HepG2 (cell line): ENCODE measurements around the gene U2AF2. TPM values are rescaled to one million over a fixed set of nuclear protein-coding genes. Genes with fewer than 3 reads are reported as not detected.
A peak's percentile ranks its signal among the peaks of the same experiment; 100 is the strongest.

ENCODE experiments used
- EP300 ChIP-seq, 3 experiments: sonication (generic) in 1 of 3; formaldehyde crosslinking in 1 of 3; IDR thresholded peaks; 2 replicates each; pipeline versions ENCODE4 v1.5.1 to v1.6.1; 2011 to 2020; ENCODE audit warnings: low read depth in 2 of 3, low read length in 2 of 3, borderline replicate concordance in 1 of 3, improper control_type of control experiment in 1 of 3, mild to moderate bottlenecking in 1 of 3, missing genetic modification reagents in 1 of 3, moderate library complexity in 1 of 3
- KLF6 ChIP-seq: IDR thresholded peaks from 2 replicates; pipeline ENCODE4 v1.8.0; 2016; ENCODE audit warnings: missing biosample characterization, missing genetic modification reagents
- MAZ ChIP-seq, 2 experiments: sonication (generic) in 1 of 2; formaldehyde crosslinking in 1 of 2; IDR thresholded peaks; 2 replicates each; pipeline versions ENCODE4 v1.5.0 to v1.6.1; 2012 to 2020; ENCODE audit warnings: low read depth in 2 of 2, mild to moderate bottlenecking in 2 of 2, borderline replicate concordance in 1 of 2, improper control_type of control experiment in 1 of 2, low read length in 1 of 2, missing genetic modification reagents in 1 of 2, moderate library complexity in 1 of 2
- NFIB ChIP-seq: sonication (generic); formaldehyde crosslinking; IDR thresholded peaks from 2 replicates; pipeline ENCODE4 v1.9.0; 2021; ENCODE audit warnings: missing genetic modification reagents, mild to moderate bottlenecking, borderline replicate concordance
- RAD21 ChIP-seq: fragments of 450-650 bp; formaldehyde crosslinking; IDR thresholded peaks from 2 replicates; pipeline ENCODE4 v1.5.0; 2020; ENCODE audit warnings: mild to moderate bottlenecking
- RBM39 ChIP-seq: fragments of 200-400 bp; formaldehyde crosslinking; IDR thresholded peaks from one replicate; pipeline ENCODE4 v1.6.1; 2018; ENCODE audit warnings: antibody characterized with exemption, mild to moderate bottlenecking, low read depth, low read length; ENCODE audit not compliant: poor library complexity, severe bottlenecking
- SNAPC2 ChIP-seq: sonication (generic); formaldehyde crosslinking; IDR thresholded peaks from 2 replicates; pipeline ENCODE4 v1.8.1; 2022; ENCODE audit warnings: mild to moderate bottlenecking, missing genetic modification reagents
- SRSF9 ChIP-seq: fragments of 200-400 bp; formaldehyde crosslinking; IDR thresholded peaks from 2 replicates; pipeline ENCODE4 v1.6.1; 2018; ENCODE audit warnings: borderline replicate concordance, mild to moderate bottlenecking, low read depth, low read length; ENCODE audit not compliant: insufficient read depth, poor library complexity, severe bottlenecking
- SUZ12 ChIP-seq: fragments of 150-350 bp; IDR thresholded peaks from 2 replicates; pipeline ENCODE4 v1.6.1; 2014; ENCODE audit warnings: low read depth, low read length
- TOE1 ChIP-seq: sonication (generic); formaldehyde crosslinking; IDR thresholded peaks from 2 replicates; pipeline ENCODE4 v1.4.0; 2020; ENCODE audit warnings: mild to moderate bottlenecking, missing genetic modification reagents
- ZFYVE20 ChIP-seq: sonication (generic); formaldehyde crosslinking; IDR thresholded peaks from 2 replicates; pipeline ENCODE4 v1.8.0; 2023; ENCODE audit warnings: low read depth, mild to moderate bottlenecking, moderate library complexity, missing genetic modification reagents, borderline replicate concordance
- ZNF530 ChIP-seq: sonication (generic); formaldehyde crosslinking; IDR thresholded peaks from 2 replicates; pipeline ENCODE4 v1.5.0; 2020; ENCODE audit warnings: low read depth, mild to moderate bottlenecking, missing genetic modification reagents
- ZNF557 ChIP-seq: sonication (generic); formaldehyde crosslinking; IDR thresholded peaks from 2 replicates; pipeline ENCODE4 v1.4.0; 2020; ENCODE audit warnings: missing genetic modification reagents
- ZNF773 ChIP-seq: sonication (generic); formaldehyde crosslinking; IDR thresholded peaks from 2 replicates; pipeline ENCODE4 v1.4.0; 2020; ENCODE audit warnings: missing genetic modification reagents, borderline replicate concordance
- polyA plus RNA-seq, 8 experiments: library from polyadenylated mRNA; depleted of rRNA in 3 of 8; stranded (reverse) in 7 of 8; unstranded in 1 of 8; fragments of >200 nt; fragmentation: Illumina TruSeq in 4 of 8; extraction: Trizol in 4 of 8; gene quantifications; 2 replicates each; pipeline versions ENCODE4 v1.2.1 to v1.2.3, GENCODE V29; 2011 to 2016; ENCODE audit warnings: low read depth in 4 of 8, missing spikeins in 1 of 8, mixed read lengths in 1 of 8; ENCODE audit not compliant: insufficient read depth in 1 of 8
- total RNA-seq, 5 experiments: library from RNA; depleted of rRNA; stranded (reverse); fragments of >200 nt; fragmentation: Illumina TruSeq; extraction: Trizol; gene quantifications; 2 replicates each; pipeline ENCODE4 v1.2.3, GENCODE V29; 2016; ENCODE audit warnings: low read depth in 1 of 5
- TF ChIP-seq, protein P1 (sequence below): sonication (generic); formaldehyde crosslinking; IDR thresholded peaks from 2 replicates; pipeline ENCODE4 v1.4.0; 2020; ENCODE audit warnings: mild to moderate bottlenecking, missing genetic modification reagents
- TF ChIP-seq, protein P2 (sequence below): sonication (generic); formaldehyde crosslinking; IDR thresholded peaks from 2 replicates; pipeline ENCODE4 v1.4.0; 2020; ENCODE audit warnings: missing genetic modification reagents

U2AF2 gene
- total and polyA plus RNA-seq, 2 of the 13 experiments (the other 11 are each of a cell fraction or from before 2014, with no cell fraction given), result 84.3 to 124 TPM

DNA sequence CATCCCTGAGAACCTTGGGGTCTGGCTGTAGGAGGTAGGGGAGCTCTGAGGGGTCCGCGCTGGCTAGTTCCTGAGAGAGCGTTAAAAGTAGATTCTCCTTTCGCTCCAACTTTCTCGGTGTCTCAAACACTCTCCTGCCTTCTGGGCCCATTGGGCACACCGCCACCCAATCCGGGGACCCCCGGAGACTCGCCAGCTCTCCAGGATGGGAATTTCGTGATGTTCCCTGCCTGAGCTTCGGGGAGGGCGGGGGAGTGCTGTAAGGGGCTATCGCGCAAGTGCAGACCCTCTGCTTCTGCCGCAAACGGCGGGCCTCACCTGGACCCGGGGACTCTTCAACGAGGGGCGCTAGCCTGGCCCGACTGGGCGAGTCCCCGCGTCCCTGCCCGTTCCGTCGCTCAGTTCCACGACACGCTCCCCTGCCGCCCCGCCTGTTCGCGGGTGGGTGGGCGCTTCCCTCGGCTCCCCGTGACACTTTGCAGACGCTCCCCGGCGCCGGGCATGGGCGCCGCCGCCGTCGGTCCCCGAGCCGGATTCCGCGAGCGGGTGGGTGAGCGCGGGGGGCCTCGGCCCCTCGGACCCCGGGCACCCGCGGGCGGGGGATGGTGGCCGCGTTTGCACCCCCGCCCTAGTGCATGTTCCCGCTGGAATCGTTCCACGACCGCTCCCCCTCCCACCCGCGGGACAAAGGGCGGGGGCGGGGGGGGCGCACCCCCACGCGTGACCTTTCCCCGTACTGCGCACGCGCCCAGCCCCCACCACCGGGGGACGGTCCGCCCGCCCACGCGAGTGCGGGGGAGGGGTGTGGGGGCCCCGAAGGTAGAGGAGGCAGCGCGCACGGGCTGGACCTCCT is 6.9 kb upstream of the U2AF2 start, which contains the start of gene CCDC106 (continued):
- TF ChIP-seq, protein P1, sequence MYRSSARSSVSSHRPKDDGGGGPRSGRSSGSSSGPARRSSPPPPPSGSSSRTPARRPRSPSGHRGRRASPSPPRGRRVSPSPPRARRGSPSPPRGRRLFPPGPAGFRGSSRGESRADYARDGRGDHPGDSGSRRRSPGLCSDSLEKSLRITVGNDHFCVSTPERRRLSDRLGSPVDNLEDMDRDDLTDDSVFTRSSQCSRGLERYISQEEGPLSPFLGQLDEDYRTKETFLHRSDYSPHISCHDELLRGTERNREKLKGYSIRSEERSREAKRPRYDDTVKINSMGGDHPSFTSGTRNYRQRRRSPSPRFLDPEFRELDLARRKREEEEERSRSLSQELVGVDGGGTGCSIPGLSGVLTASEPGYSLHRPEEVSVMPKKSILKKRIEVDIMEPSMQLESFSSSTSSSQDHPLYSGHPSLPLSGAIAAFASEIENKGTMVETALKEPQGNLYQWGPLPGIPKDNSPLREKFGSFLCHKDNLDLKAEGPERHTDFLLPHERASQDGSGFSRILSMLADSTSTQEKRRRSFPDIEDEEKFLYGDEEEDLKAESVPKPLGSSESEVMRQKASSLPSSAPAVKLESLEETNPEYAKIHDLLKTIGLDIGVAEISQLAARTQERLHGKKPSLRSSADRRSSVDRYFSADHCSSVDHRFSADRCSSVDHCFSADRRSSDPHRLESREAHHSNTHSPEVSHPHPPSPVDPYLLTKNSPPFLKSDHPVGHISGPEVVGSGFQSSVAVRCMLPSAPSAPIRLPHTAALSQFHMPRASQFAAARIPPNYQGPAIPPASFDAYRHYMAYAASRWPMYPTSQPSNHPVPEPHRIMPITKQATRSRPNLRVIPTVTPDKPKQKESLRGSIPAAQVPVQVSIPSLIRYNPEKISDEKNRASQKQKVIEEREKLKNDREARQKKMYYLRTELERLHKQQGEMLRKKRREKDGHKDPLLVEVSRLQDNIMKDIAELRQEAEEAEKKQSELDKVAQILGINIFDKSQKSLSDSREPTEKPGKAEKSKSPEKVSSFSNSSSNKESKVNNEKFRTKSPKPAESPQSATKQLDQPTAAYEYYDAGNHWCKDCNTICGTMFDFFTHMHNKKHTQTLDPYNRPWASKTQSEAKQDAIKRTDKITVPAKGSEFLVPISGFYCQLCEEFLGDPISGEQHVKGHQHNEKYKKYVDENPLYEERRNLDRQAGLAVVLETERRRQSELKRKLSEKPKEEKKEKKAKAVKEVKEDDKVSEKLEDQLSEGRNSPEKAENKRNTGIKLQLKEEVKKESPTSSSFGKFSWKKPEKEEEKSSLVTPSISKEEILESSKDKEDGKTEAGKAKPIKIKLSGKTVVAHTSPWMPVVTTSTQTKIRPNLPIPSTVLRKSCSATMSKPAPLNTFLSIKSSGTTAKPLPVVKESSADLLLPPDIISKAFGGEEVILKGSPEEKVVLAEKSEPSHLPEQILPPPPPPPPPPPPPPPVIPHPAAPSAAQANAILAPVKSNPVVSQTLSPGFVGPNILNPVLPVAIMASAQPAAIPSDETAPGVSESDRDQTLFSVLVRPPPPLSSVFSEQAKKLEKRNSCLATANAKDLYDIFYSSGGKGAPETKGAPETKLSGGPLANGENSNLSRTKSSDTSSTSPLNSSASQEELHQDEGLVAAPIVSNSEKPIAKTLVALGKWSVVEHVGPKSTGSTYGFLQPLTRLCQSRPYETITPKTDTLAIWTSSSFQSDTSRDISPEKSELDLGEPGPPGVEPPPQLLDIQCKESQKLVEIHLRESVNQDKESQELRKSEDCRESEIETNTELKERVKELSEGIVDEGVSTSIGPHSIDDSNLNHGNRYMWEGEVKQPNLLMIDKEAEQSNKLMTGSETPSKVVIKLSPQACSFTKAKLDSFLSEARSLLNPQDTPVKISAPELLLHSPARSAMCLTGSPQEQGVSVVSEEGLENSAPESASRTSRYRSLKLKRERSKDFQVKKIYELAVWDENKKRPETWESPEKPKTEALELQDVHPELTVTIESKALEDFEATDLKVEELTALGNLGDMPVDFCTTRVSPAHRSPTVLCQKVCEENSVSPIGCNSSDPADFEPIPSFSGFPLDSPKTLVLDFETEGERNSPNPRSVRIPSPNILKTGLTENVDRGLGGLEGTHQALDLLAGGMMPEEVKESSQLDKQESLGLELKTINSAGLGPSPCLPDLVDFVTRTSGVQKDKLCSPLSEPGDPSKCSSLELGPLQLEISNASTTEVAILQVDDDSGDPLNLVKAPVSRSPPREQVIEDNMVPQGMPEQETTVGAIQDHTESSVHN (CRISPR knock-in tag), result no peak
- TF ChIP-seq SUZ12 (no peak), NFIB (CRISPR knock-in tag) (no peak), KLF6 (CRISPR knock-in tag) (0 out of 2 replicates have a peak, but pooled peaks have one; percentile 39), TOE1 (CRISPR knock-in tag) (no peak), RAD21 (CRISPR knock-in tag) (peak; percentile 55; the same call in 1 of the 2 replicates), EP300 (IDR thresholded peaks at IDR 0.05; ENCODE audit: low read depth in 2 of 2, low read length in 2 of 2) (no peak), EP300 (CRISPR knock-in tag; IDR thresholded peaks at IDR 0.05; ENCODE audit: borderline replicate concordance) (no peak), SNAPC2 (no peak), ZFYVE20 (CRISPR knock-in tag) (no peak), MAZ (IDR thresholded peaks at IDR 0.05; ENCODE audit: borderline replicate concordance, low read depth, low read length) (peak; percentile 47; the same call in 1 of the 2 replicates), MAZ (CRISPR knock-in tag; IDR thresholded peaks at IDR 0.05; ENCODE audit: low read depth) (peak; percentile 91), ZNF557 (no peak), RBM39 (no peak), ZNF530 (CRISPR knock-in tag) (no peak), SRSF9 (no peak), ZNF773 (CRISPR knock-in tag) (no peak)
- TF ChIP-seq, protein P2, sequence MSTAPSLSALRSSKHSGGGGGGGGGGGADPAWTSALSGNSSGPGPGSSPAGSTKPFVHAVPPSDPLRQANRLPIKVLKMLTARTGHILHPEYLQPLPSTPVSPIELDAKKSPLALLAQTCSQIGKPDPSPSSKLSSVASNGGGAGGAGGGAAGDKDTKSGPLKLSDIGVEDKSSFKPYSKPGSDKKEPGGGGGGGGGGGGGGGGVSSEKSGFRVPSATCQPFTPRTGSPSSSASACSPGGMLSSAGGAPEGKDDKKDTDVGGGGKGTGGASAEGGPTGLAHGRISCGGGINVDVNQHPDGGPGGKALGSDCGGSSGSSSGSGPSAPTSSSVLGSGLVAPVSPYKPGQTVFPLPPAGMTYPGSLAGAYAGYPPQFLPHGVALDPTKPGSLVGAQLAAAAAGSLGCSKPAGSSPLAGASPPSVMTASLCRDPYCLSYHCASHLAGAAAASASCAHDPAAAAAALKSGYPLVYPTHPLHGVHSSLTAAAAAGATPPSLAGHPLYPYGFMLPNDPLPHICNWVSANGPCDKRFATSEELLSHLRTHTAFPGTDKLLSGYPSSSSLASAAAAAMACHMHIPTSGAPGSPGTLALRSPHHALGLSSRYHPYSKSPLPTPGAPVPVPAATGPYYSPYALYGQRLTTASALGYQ, result no peak
